MM.1S (cell line): ENCODE measurements around the gene GALNS.

Experiments used
- DNase-seq: peaks from one replicate; pipeline ENCODE4 v3.0.0-alpha.2; 2015
- H2AFZ ChIP-seq: fragments of 300-600 bp; sonication (generic); 2 replicates; pipeline ENCODE4 v1.6.0; 2016; ENCODE audit warnings: antibody characterized with exemption, low read length
- H3F3A ChIP-seq: fragments of 300-600 bp; sonication (generic); 2 replicates; pipeline ENCODE4 v1.6.1; 2016; ENCODE audit warnings: mild to moderate bottlenecking, antibody characterized with exemption, low read length, moderate library complexity, mixed read lengths; ENCODE audit not compliant: insufficient read depth
- H3K27ac ChIP-seq: fragments of 300-600 bp; sonication (generic); 2 replicates; pipeline ENCODE4 v1.5.1; 2016; ENCODE audit warnings: mild to moderate bottlenecking, low read length
- H3K27me3 ChIP-seq: fragments of 300-600 bp; sonication (generic); replicated peaks from 2 replicates; pipeline ENCODE4 v1.6.0; 2016; ENCODE audit warnings: low read length; ENCODE audit not compliant: insufficient read depth
- H3K36me3 ChIP-seq: fragments of 300-600 bp; sonication (generic); replicated peaks from 2 replicates; pipeline ENCODE4 v1.6.1; 2016; ENCODE audit warnings: mild to moderate bottlenecking, low read length, mixed read lengths; ENCODE audit not compliant: insufficient read depth
- H3K4me1 ChIP-seq: fragments of 300-600 bp; sonication (generic); 2 replicates; pipeline ENCODE4 v1.6.1; 2016; ENCODE audit warnings: low read length, mixed read lengths
- H3K4me2 ChIP-seq: fragments of 300-600 bp; sonication (generic); 2 replicates; pipeline ENCODE4 v1.6.0; 2016; ENCODE audit warnings: low read depth, low read length
- H3K4me3 ChIP-seq: fragments of 300-600 bp; sonication (generic); 2 replicates; pipeline ENCODE4 v1.5.1; 2016; ENCODE audit warnings: low read length, mixed read lengths
- H3K79me2 ChIP-seq: fragments of 300-600 bp; sonication (generic); 2 replicates; pipeline ENCODE4 v1.6.1; 2016; ENCODE audit warnings: mixed run types, low read length, mixed read lengths
- H3K9ac ChIP-seq: fragments of 300-600 bp; sonication (generic); 2 replicates; pipeline ENCODE4 v1.6.1; 2016; ENCODE audit warnings: low read length, mixed read lengths
- H3K9me2 ChIP-seq: fragments of 300-600 bp; sonication (generic); replicated peaks from 2 replicates; pipeline ENCODE4 v1.6.1; 2016; ENCODE audit warnings: mild to moderate bottlenecking, low read length, mixed read lengths; ENCODE audit not compliant: insufficient read depth
- H3K9me3 ChIP-seq: fragments of 300-600 bp; sonication (generic); replicated peaks from 2 replicates; pipeline ENCODE4 v1.6.1; 2016; ENCODE audit warnings: mild to moderate bottlenecking, low read length, mixed read lengths; ENCODE audit not compliant: insufficient read depth
- H4K20me1 ChIP-seq: fragments of 300-600 bp; sonication (generic); 2 replicates; pipeline ENCODE4 v1.6.1; 2016; ENCODE audit warnings: mild to moderate bottlenecking, low read length, moderate library complexity, mixed read lengths; ENCODE audit not compliant: insufficient read depth
- CTCF ChIP-seq: fragments of 300-600 bp; sonication (generic); IDR thresholded peaks from 2 replicates; pipeline ENCODE4 v1.5.1; 2016; ENCODE audit warnings: antibody characterized with exemption, low read length, mixed read lengths
- EZH2 ChIP-seq: fragments of 300-600 bp; sonication (generic); optimal IDR thresholded peaks from 2 replicates; pipeline ENCODE3; 2017; ENCODE audit warnings: low read depth, mild to moderate bottlenecking, antibody characterized with exemption, low read length, mixed read lengths
- EZH2phosphoT487 ChIP-seq: fragments of 300-600 bp; sonication (generic); IDR thresholded peaks from 2 replicates; pipeline ENCODE4 v1.6.1; 2018; ENCODE audit warnings: antibody characterized with exemption, low read length

Gene GALNS

GRCh38 chr16:88862968-88863367 is 6.2 kb upstream of the GALNS start:
- no peaks in the 10 kb centered on the region; the same call in 1 of the 2 replicates for H3K27me3 ChIP-seq
- H3K9me2 ChIP-seq, result no peaks in the 10 kb centered on the region
- no peaks in the 10 kb centered on the region for H3K4me1 ChIP-seq
- H3K4me3 ChIP-seq, result no peak overlapping the region
- no peaks in the 10 kb centered on the region for H3K36me3 ChIP-seq
- H3K79me2 ChIP-seq, result peaks cover 7% of the 10 kb centered on the region; the same call in 1 of the 2 replicates
- no peaks in the 10 kb centered on the region for H3F3A ChIP-seq
- H3K4me2 ChIP-seq, result no peak overlapping the region
- no peak for TF ChIP-seq EZH2phosphoT487
- no peak for TF ChIP-seq EZH2
- no peak for TF ChIP-seq CTCF
- DNase-seq, result no peak
- no peaks in the 10 kb centered on the region for H4K20me1 ChIP-seq
- no peak overlapping the region for H3K9ac ChIP-seq
- no peak overlapping the region for H3K27ac ChIP-seq
- no peak overlapping the region for H2AFZ ChIP-seq
- no peaks in the 10 kb centered on the region for H3K9me3 ChIP-seq

DNA sequence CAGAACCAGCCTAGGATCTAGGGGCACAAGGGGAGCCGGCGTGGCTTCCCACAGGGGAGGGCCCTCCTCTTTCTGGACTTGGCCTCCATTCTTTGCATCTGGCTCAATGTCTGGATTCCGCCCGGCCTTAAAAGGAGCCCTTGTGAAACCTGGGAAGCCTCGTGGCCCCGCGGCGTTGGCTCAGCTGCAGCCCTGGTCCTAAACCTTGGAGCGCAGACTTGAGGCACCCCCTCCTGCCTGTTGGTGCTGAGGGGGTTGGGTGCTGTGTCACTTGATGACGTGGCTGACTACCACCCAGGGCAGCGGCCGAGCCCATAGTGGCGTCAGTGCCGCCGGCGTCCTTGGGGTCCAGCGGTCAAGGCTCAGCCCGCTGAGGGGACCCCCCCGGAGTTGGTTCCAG is 4.6 kb upstream of the GALNS start:
- H2AFZ ChIP-seq, result no peak overlapping the region
- H3K27me3 ChIP-seq, result no peaks in the 10 kb centered on the region
- H3K4me3 ChIP-seq, result no peak overlapping the region
- no peaks in the 10 kb centered on the region for H3F3A ChIP-seq
- H3K9me2 ChIP-seq, result no peaks in the 10 kb centered on the region
- TF ChIP-seq EZH2, result no peak
- no peak for TF ChIP-seq EZH2phosphoT487
- TF ChIP-seq CTCF, result no peak
- no peaks in the 10 kb centered on the region for H3K36me3 ChIP-seq
- no peaks in the 10 kb centered on the region for H4K20me1 ChIP-seq
- no peaks in the 10 kb centered on the region for H3K9me3 ChIP-seq
- no peaks in the 10 kb centered on the region for H3K4me1 ChIP-seq
- H3K4me2 ChIP-seq, result no peak overlapping the region
- H3K9ac ChIP-seq, result no peak overlapping the region
- DNase-seq, result no peak
- H3K27ac ChIP-seq, result no peak overlapping the region
- H3K79me2 ChIP-seq, result peaks cover 16% of the 10 kb centered on the region

DNA sequence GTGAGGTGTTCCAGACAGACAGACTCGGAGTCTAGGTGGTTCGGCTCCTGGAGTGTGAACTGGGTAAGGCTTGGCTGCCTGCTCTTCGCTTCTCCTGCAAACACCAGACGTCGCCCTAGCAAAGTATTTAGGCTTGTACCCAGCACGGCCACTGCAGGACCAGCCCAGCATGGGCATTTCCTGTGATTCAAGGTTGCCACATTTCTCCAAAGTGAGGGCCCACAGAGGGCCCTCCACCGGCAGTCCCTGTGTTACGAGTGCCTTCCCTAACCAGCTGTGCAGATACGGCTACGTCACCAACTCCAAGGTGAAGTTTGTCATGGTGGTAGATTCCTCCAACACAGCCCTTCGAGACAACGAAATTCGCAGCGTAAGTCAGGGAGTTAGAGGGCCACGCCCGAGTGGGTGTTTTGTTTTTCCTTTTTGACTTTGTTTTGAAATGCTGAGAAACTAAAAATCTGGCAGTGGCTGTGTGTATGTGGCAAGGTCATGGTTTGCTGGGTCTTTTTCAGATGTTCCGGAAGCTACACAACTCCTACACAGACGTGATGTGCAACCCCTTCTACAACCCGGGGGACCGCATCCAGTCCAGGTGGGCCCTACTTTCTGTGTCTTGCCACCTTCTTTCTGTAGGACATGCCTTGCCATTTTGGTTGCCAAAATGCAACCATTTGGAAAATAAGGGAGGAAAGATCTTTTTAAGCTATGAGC is 2.8 kb upstream of the GALNS start:
- H3K9me3 ChIP-seq, result no peaks in the 10 kb centered on the region
- H4K20me1 ChIP-seq, result no peaks in the 10 kb centered on the region
- H3F3A ChIP-seq, result no peaks in the 10 kb centered on the region
- TF ChIP-seq EZH2 (no peak), CTCF (no peak), EZH2phosphoT487 (no peak)
- no peaks in the 10 kb centered on the region for H3K4me1 ChIP-seq
- peaks cover 16% of the 10 kb centered on the region for H3K79me2 ChIP-seq
- no peaks in the 10 kb centered on the region for H3K36me3 ChIP-seq
- no peak overlapping the region for H3K4me3 ChIP-seq
- H3K9me2 ChIP-seq, result no peaks in the 10 kb centered on the region
- H3K27me3 ChIP-seq, result no peaks in the 10 kb centered on the region
- H3K27ac ChIP-seq, result no peak overlapping the region
- DNase-seq, result no peak
- H2AFZ ChIP-seq, result no peak overlapping the region
- no peak overlapping the region for H3K4me2 ChIP-seq
- H3K9ac ChIP-seq, result no peak overlapping the region
